Left renal cortex interstitium (tissue), 4 donors: ENCODE measurements around the gene ADAMTS17. TPM values are rescaled to one million over a fixed set of nuclear protein-coding genes. Genes with fewer than 3 reads are reported as not detected.

Experiments
- DNase-seq, 4 donors: peaks; one replicate each; pipeline ENCODE4 v3.0.0-alpha.2; 2013; ENCODE audit warnings: low read depth in 4 of 4, low spot score in 2 of 4, missing footprints in 1 of 4
- polyA plus RNA-seq, 4 donors: library from polyadenylated mRNA; unstranded; fragments of 120-200 nt; gene quantifications; one replicate each; pipeline ENCODE4 v1.2.1, GENCODE V29; 2013; ENCODE audit not compliant: insufficient read length in 4 of 4

Gene ADAMTS17
- polyA plus RNA-seq, 4 donors = 2.0 to 2.7 (median 2.4) TPM

- DNase-seq = no peak
Observed at GRCh38 chr15:100141311-100142001, 200.3 kb downstream of the ADAMTS17 start.

GRCh38 chr15:100140527-100141308, 201.1 kb downstream of the ADAMTS17 start:
- no peak for DNase-seq

GRCh38 chr15:100134586-100134985, 207.2 kb downstream of the ADAMTS17 start:
- DNase-seq = no peak

GRCh38 chr15:100134089-100134583, 207.6 kb downstream of the ADAMTS17 start:
- no peak for DNase-seq

GRCh38 chr15:100133001-100133400, 208.8 kb downstream of the ADAMTS17 start:
- DNase-seq = no peak

GRCh38 chr15:100132309-100132708, 209.5 kb downstream of the ADAMTS17 start:
- no peak for DNase-seq

GRCh38 chr15:100131321-100132224, 210.2 kb downstream of the ADAMTS17 start:
- DNase-seq = no peak

GRCh38 chr15:100129677-100130076, 212.1 kb downstream of the ADAMTS17 start:
- DNase-seq = no peak

- DNase-seq = no peak
Observed at GRCh38 chr15:100125401-100126191, 216.2 kb downstream of the ADAMTS17 start.

- no peak for DNase-seq
Observed at GRCh38 chr15:100124936-100125335, 216.8 kb downstream of the ADAMTS17 start.

- no peak for DNase-seq
Observed at GRCh38 chr15:100124361-100124760, 217.4 kb downstream of the ADAMTS17 start.

- DNase-seq = no peak
Observed at GRCh38 chr15:100123611-100124010, 218.2 kb downstream of the ADAMTS17 start.

GRCh38 chr15:100121285-100121684, 220.5 kb downstream of the ADAMTS17 start:
- no peak for DNase-seq

GRCh38 chr15:100120111-100120510, 221.7 kb downstream of the ADAMTS17 start:
- DNase-seq = no peak

GRCh38 chr15:100118546-100118945, 223.2 kb downstream of the ADAMTS17 start:
- no peak for DNase-seq

- no peak for DNase-seq
Observed at GRCh38 chr15:100116416-100117190, 225.2 kb downstream of the ADAMTS17 start.

- no peak for DNase-seq
Observed at GRCh38 chr15:100115711-100116090, 226.1 kb downstream of the ADAMTS17 start.

- DNase-seq = no peak
Observed at GRCh38 chr15:100115066-100115710, 226.6 kb downstream of the ADAMTS17 start.

- DNase-seq = peak in 1 of 4 donors; percentile 14
Observed at GRCh38 chr15:100114571-100114970, 227.2 kb downstream of the ADAMTS17 start.
